NCI-H2196 treated with DMSO at 0.1 percent for 48 hours (cell line): ENCODE data around the gene GPR137B.
"Not testable (repeated sequence)": the region's sequence is repeated elsewhere in the genome, so short reads cannot be mapped to it uniquely, and the experiment has no call there.

Source experiments
- DNase-seq: peaks from one replicate; lab custom pipeline; 2025; ENCODE audit not compliant: unreplicated experiment; lab: John Stamatoyannopoulos, UW

Gene GPR137B

GRCh38 chr1:236144033-236144432 is 1.7 kb downstream of the GPR137B start:
- DNase-seq = no peak

GRCh38 chr1:236144446-236145150 is 2.3 kb downstream of the GPR137B start:
- no peak for DNase-seq

GRCh38 chr1:236147068-236147467 is 4.7 kb downstream of the GPR137B start:
- DNase-seq = no peak

GRCh38 chr1:236147521-236148469 is 5.5 kb downstream of the GPR137B start:
- DNase-seq = no peak

GRCh38 chr1:236148470-236148845 is 6.1 kb downstream of the GPR137B start:
- DNase-seq = no peak

- DNase-seq = no peak
These were observed 6.8 kb downstream of the GPR137B start for GRCh38 chr1:236149003-236149595.

GRCh38 chr1:236149696-236150228 is 7.4 kb downstream of the GPR137B start:
- no peak for DNase-seq

GRCh38 chr1:236150311-236150955 is 8.1 kb downstream of the GPR137B start:
- DNase-seq = no peak

- no peak for DNase-seq
These were observed 8.6 kb downstream of the GPR137B start for GRCh38 chr1:236150986-236151385.

GRCh38 chr1:236151739-236152424 is 9.5 kb downstream of the GPR137B start:
- DNase-seq = no peak

- DNase-seq = no peak
These were observed 11.8 kb downstream of the GPR137B start for GRCh38 chr1:236154126-236154525.

GRCh38 chr1:236154671-236155398 is 12.5 kb downstream of the GPR137B start:
- no peak for DNase-seq

GRCh38 chr1:236155399-236155767 is 13.0 kb downstream of the GPR137B start:
- no peak for DNase-seq

- DNase-seq = no peak
These were observed 13.6 kb downstream of the GPR137B start for GRCh38 chr1:236155841-236156503.

GRCh38 chr1:236156512-236157208 is 14.3 kb downstream of the GPR137B start:
- DNase-seq = no peak

GRCh38 chr1:236158072-236158471 is 15.7 kb downstream of the GPR137B start:
- DNase-seq = not testable (repeated sequence)

GRCh38 chr1:236158719-236159118 is 16.4 kb downstream of the GPR137B start:
- DNase-seq = no peak

- DNase-seq = no peak
These were observed 17.6 kb downstream of the GPR137B start for GRCh38 chr1:236159704-236160539.
